HCT116 (cell line): ENCODE measurements around the gene FYCO1. TPM values are rescaled to one million over a fixed set of nuclear protein-coding genes. Genes with fewer than 3 reads are reported as not detected.

Source experiments
- ATAC-seq: fragments of 200-7000 bp; cut with Tn5 transposase; 2 replicates; pipeline ENCODE4 v1.9.1; 2020; ENCODE audit warnings: mild to moderate bottlenecking, moderate library complexity
- BruUV-seq: library from RNA; stranded (reverse); fragments of 400-500 nt; replicated peaks from 2 replicates; lab custom pipeline; 2021; lab: Mats Ljungman, UMichigan
- CTCF ChIA-PET: fragments of 300-600 bp; sonication (Branson Sonifier 250); formaldehyde crosslinking; loops from one replicate; lab custom pipeline; 2021; ENCODE audit warnings: antibody characterized with exemption; lab: Charles Lee
- POLR2A ChIA-PET: fragments of 300-600, 350-600 bp; sonication (Branson Sonifier 250); formaldehyde crosslinking; loops from one replicate; lab custom pipeline; 2021; ENCODE audit warnings: antibody characterized with exemption; lab: Charles Lee
- RAD21 ChIA-PET, 2 experiments: fragments of 300-600 bp; sonication (Branson Sonifier 250); formaldehyde crosslinking; loops; one replicate each; lab custom pipeline; 2023; ENCODE audit warnings: low total read pairs in 2 of 2; ENCODE audit not compliant: uncharacterized antibody in 2 of 2, unreplicated experiment in 2 of 2, low non-redundant PET in 1 of 2; lab: Charles Lee
- DNase-seq: peaks from one replicate; pipeline ENCODE4 v3.0.0-alpha.2; 2010; ENCODE audit warnings: low read depth, low spot score
- H2AFZ ChIP-seq: fragments of 200-600 bp; shearing (Covaris generic), sonication (generic); 2 replicates; pipeline ENCODE4 v1.6.1; 2017; ENCODE audit warnings: low read depth, mixed run types, mixed read lengths, antibody characterized with exemption, low read length; ENCODE audit not compliant: poor library complexity, severe bottlenecking
- H3K27ac ChIP-seq: 2 replicates; pipeline ENCODE4 v1.5.1; 2012; ENCODE audit warnings: low read depth, low read length
- H3K27me3 ChIP-seq: fragments of 200-600 bp; sonication (generic); 2 replicates; pipeline ENCODE4 v1.6.1; 2016; ENCODE audit warnings: mixed run types, low read length, mixed read lengths; ENCODE audit not compliant: insufficient read depth
- H3K36me3 ChIP-seq, 2 experiments: fragments of 200-500 bp in 1 of 2; fragments of 200-600 bp in 1 of 2; sonication (Bioruptor generic) in 1 of 2; sonication (generic) in 1 of 2; 2 replicates each; pipeline versions ENCODE4 v1.5.1 to v1.6.1; 2014 to 2016; ENCODE audit warnings: low read length in 2 of 2, inconsistent platforms in 1 of 2, mixed read lengths in 1 of 2, mixed run types in 1 of 2; ENCODE audit not compliant: insufficient read depth in 2 of 2, control insufficient read depth in 1 of 2
- H3K4me1 ChIP-seq, 2 experiments: fragments of 200-600 bp in 1 of 2; sonication (generic) in 1 of 2; 2 replicates each; pipeline versions ENCODE4 v1.5.1 to v1.6.1; 2012 to 2017; ENCODE audit warnings: low read length in 2 of 2, inconsistent platforms in 1 of 2, mild to moderate bottlenecking in 1 of 2, mixed read lengths in 1 of 2, mixed run types in 1 of 2, moderate library complexity in 1 of 2; ENCODE audit not compliant: insufficient read depth in 2 of 2, control insufficient read depth in 1 of 2
- H3K4me2 ChIP-seq: fragments of 200-600 bp; sonication (generic); 2 replicates; pipeline ENCODE4 v1.6.1; 2017; ENCODE audit warnings: mixed run types, low read length, mixed read lengths
- H3K4me3 ChIP-seq, 2 experiments: fragments of 200-600 bp in 1 of 2; sonication (generic) in 1 of 2; replicated peaks in 1 of 2; 2 replicates each; pipeline ENCODE4 v1.5.1; 2011 to 2016; ENCODE audit warnings: low read length in 2 of 2, control low read depth in 1 of 2, low read depth in 1 of 2, mild to moderate bottlenecking in 1 of 2, mixed read lengths in 1 of 2, mixed run types in 1 of 2
- H3K79me2 ChIP-seq: fragments of 200-600 bp; sonication (generic); 2 replicates; pipeline ENCODE4 v1.6.1; 2017; ENCODE audit warnings: mild to moderate bottlenecking, mixed run types, low read length, moderate library complexity, mixed read lengths; ENCODE audit not compliant: insufficient read depth
- H3K9ac ChIP-seq: fragments of 200-600 bp; sonication (generic); 2 replicates; pipeline ENCODE4 v1.6.1; 2016; ENCODE audit warnings: low read length, mixed read lengths
- H3K9me2 ChIP-seq: fragments of 200-600 bp; sonication (generic), shearing (Covaris generic); 2 replicates; pipeline ENCODE4 v1.6.1; 2017; ENCODE audit warnings: mixed run types, mild to moderate bottlenecking, moderate library complexity; ENCODE audit not compliant: insufficient read depth
- H3K9me3 ChIP-seq, 2 experiments: fragments of 200-500 bp in 1 of 2; fragments of 200-600 bp in 1 of 2; sonication (Bioruptor generic) in 1 of 2; sonication (generic) in 1 of 2; 2 replicates each; pipeline ENCODE4 v1.6.1; 2014 to 2017; ENCODE audit warnings: low read length in 2 of 2, mixed read lengths in 2 of 2, inconsistent platforms in 1 of 2, low read depth in 1 of 2, mild to moderate bottlenecking in 1 of 2, mixed run types in 1 of 2, moderate library complexity in 1 of 2; ENCODE audit not compliant: control insufficient read depth in 1 of 2, insufficient read depth in 1 of 2
- H4K20me1 ChIP-seq: fragments of 200-600 bp; sonication (generic), shearing (Covaris generic); 2 replicates; pipeline ENCODE4 v1.6.1; 2017; ENCODE audit warnings: mixed run types, mild to moderate bottlenecking, moderate library complexity; ENCODE audit not compliant: insufficient read depth
- CTCF ChIP-seq, 3 experiments: fragments of 200-600 bp in 1 of 3; sonication (generic) in 1 of 3; IDR thresholded peaks in 2 of 3; conservative IDR thresholded peaks in 1 of 3; 2 replicates each; pipeline ENCODE4 v1.5.1; 2012 to 2017; ENCODE audit warnings: low read depth in 2 of 3, low read length in 2 of 3, antibody characterized with exemption in 1 of 3, borderline replicate concordance in 1 of 3, control low read depth in 1 of 3, mild to moderate bottlenecking in 1 of 3, mixed read lengths in 1 of 3, mixed run types in 1 of 3, moderate library complexity in 1 of 3; ENCODE audit not compliant: insufficient read depth in 1 of 3
- EZH2phosphoT487 ChIP-seq: fragments of 200-600 bp; IDR thresholded peaks from 2 replicates; pipeline ENCODE4 v1.6.1; 2018; ENCODE audit warnings: antibody characterized with exemption, borderline replicate concordance
- POLR2AphosphoS5 ChIP-seq: IDR thresholded peaks from 2 replicates; pipeline ENCODE4 v1.6.1; 2011; ENCODE audit warnings: mild to moderate bottlenecking, low read depth, low read length, moderate library complexity
- SRF ChIP-seq: IDR thresholded peaks from 2 replicates; pipeline ENCODE4 v1.6.1; 2012; ENCODE audit warnings: low read depth
- ZBTB33 ChIP-seq: IDR thresholded peaks from 2 replicates; pipeline ENCODE4 v1.6.1; 2011; ENCODE audit warnings: mild to moderate bottlenecking, low read length, moderate library complexity; ENCODE audit not compliant: insufficient replicate concordance; ENCODE audit errors: extremely low read depth
- ZFX ChIP-seq: fragments of 450-650 bp; IDR thresholded peaks from 2 replicates; pipeline ENCODE4 v1.6.1; 2017
- intact Hi-C: fragments of 100-400 bp; cut with micrococcal nuclease; formaldehyde crosslinking; loops from 2 replicates; pipeline ENCODE4 v1.10.0; 2022
- total RNA-seq: library from RNA; stranded (reverse); gene quantifications from one replicate; pipeline ENCODE4 v1.2.1, GENCODE V29; 2021; ENCODE audit not compliant: unreplicated experiment
- TF ChIP-seq, protein P1 (sequence below): IDR thresholded peaks from 2 replicates; pipeline ENCODE4 v1.6.1; 2012

The FYCO1 gene
- total RNA-seq, 1 experiment from 2014 or later = 15.8 TPM

GRCh38 chr3:45896956-45897355 lies 98.7 kb downstream of the FYCO1 start:
- TF ChIP-seq CTCF (IDR thresholded peaks at IDR 0.05 in 2 of 3, conservative IDR thresholded peaks at IDR 0.05 in 1 of 3; ENCODE audit: borderline replicate concordance in 1 of 3, insufficient read depth in 1 of 3, low read depth in 2 of 3, low read length in 2 of 3) (no peak), SRF (no peak), ZFX (no peak), EZH2phosphoT487 (no peak), ZBTB33 (no peak), POLR2AphosphoS5 (no peak)
- TF ChIP-seq, protein P1, sequence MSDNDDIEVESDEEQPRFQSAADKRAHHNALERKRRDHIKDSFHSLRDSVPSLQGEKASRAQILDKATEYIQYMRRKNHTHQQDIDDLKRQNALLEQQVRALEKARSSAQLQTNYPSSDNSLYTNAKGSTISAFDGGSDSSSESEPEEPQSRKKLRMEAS = no peak
- TF ChIP-seq, all 23 proteins: peak for 0
- no peaks in the 10 kb centered on the region for H3K79me2 ChIP-seq
- H4K20me1 ChIP-seq = no peaks in the 10 kb centered on the region
- intact Hi-C loops = no loop called here
- H2AFZ ChIP-seq = no peak overlapping the region
- CTCF ChIA-PET = no interaction called here
- no peaks in the 10 kb centered on the region for H3K36me3 ChIP-seq
- POLR2A ChIA-PET = no interaction called here
- H3K27me3 ChIP-seq = no peaks in the 10 kb centered on the region
- DNase-seq = no peak
- no peak overlapping the region for H3K4me2 ChIP-seq
- H3K4me3 ChIP-seq = no peak overlapping the region
- H3K27ac ChIP-seq = no peak overlapping the region
- BruUV-seq = no TSS peak
- no peak overlapping the region for H3K9ac ChIP-seq
- H3K9me2 ChIP-seq = no peaks in the 10 kb centered on the region
- RAD21 ChIA-PET = no interaction called here
- ATAC-seq = no peak
- H3K4me1 ChIP-seq = peaks cover 15 to 18% of the 10 kb centered on the region in 2 experiments
- no peaks in the 10 kb centered on the region for H3K9me3 ChIP-seq
